ENCODE measurements around the gene MOCS1.
A peak's percentile ranks its signal among the peaks of the same experiment; 100 is the strongest.
"Not testable (repeated sequence)": the region's sequence is repeated elsewhere in the genome, so short reads cannot be mapped to it uniquely, and the experiment has no call there.

Gene MOCS1

GRCh38 chr6:39934131-39934757, at the start of gene MOCS1:
Gene MOCS1 (minus strand): TSS chr6:39934462. CDS start chr6:39934417, 45 bp downstream.
- peak within 1 kb of the TSS; percentile 64 for H3K4me3 ChIP-seq (ENCODE audit: low read depth, low read length)

DNA sequence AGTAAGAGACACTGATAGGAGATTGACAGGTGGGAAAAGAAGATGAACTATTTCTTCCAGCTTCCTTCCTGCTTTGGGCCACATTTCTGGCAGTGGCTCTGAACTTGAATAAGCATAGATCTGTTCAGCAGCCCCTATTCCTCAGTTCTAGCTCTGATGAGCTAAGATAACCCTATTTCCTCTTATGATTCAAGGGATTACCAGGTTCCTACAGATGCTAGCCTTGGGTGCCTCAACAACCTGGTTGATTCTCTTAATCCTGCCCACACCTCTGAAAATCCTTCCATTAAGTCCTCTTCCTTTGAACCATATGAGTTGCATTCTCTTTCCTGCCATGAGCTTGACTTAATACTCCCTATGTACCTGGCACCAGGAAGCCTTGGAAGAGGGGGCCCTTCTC, 49.8 kb upstream of the MOCS1 start:
- no peak overlapping the region for H3K4me3 ChIP-seq (ENCODE audit: low read depth, low read length)

GRCh38 chr6:39983193-39983592, 48.9 kb upstream of the MOCS1 start:
- no peak overlapping the region for H3K4me3 ChIP-seq (ENCODE audit: low read depth, low read length)

GRCh38 chr6:39982720-39983119, 48.5 kb upstream of the MOCS1 start:
- no peak overlapping the region for H3K4me3 ChIP-seq (ENCODE audit: low read depth, low read length)

GRCh38 chr6:39980839-39981580, 46.7 kb upstream of the MOCS1 start:
- H3K4me3 ChIP-seq (ENCODE audit: low read depth, low read length) = no peak overlapping the region

- H3K4me3 ChIP-seq (ENCODE audit: low read depth, low read length) = no peak overlapping the region
These were observed 45.4 kb upstream of the MOCS1 start for GRCh38 chr6:39979461-39980328.

GRCh38 chr6:39978240-39978639, 44.0 kb upstream of the MOCS1 start:
- H3K4me3 ChIP-seq (ENCODE audit: low read depth, low read length) = no peak overlapping the region

DNA sequence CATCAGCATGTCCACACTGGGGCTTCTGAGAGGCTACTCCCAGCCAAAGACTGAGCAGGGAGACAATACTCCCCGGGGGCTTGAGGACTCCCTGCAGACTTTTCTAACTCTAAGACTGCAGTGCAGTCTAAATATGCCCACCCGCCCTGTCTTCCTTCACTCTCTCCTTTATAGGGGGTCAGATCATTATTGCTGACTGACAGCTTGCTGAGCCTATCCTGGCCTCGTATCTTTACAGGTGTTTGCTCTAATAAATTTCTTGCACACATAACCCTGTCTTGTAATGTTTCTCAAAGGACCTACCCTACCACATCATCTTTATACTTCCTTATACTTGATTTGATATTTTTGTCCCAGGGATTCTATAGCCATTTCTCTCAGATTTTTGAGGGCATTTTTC, 39.4 kb upstream of the MOCS1 start:
- H3K4me3 ChIP-seq (ENCODE audit: low read depth, low read length) = no peak overlapping the region

- H3K4me3 ChIP-seq (ENCODE audit: low read depth, low read length) = not testable (repeated sequence)
These were observed 38.5 kb upstream of the MOCS1 start for GRCh38 chr6:39972717-39973116.

- not testable (repeated sequence) for H3K4me3 ChIP-seq (ENCODE audit: low read depth, low read length)
These were observed 36.9 kb upstream of the MOCS1 start for GRCh38 chr6:39971131-39971530.

GRCh38 chr6:39965751-39966150, 31.5 kb upstream of the MOCS1 start:
- no peak overlapping the region for H3K4me3 ChIP-seq (ENCODE audit: low read depth, low read length)

DNA sequence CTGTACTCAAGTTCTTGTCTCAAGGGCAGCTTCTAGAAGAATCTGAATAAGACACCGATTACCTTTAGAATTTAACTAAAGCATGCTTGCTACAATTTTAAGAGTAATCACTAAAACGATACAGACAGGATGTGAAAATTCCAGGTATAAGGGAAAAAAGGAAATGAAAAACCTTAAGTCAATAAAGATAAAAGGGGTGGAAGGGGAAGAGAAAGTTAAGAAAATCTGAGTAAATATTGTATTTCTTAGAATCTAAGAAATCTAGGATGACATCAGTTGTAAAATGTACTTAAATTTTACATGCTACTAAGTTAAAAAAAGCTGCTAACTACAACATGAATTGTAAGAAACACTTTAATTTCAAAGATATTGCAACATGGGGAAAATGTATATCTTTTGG, 30.3 kb upstream of the MOCS1 start:
- no peak overlapping the region for H3K4me3 ChIP-seq (ENCODE audit: low read depth, low read length)

DNA sequence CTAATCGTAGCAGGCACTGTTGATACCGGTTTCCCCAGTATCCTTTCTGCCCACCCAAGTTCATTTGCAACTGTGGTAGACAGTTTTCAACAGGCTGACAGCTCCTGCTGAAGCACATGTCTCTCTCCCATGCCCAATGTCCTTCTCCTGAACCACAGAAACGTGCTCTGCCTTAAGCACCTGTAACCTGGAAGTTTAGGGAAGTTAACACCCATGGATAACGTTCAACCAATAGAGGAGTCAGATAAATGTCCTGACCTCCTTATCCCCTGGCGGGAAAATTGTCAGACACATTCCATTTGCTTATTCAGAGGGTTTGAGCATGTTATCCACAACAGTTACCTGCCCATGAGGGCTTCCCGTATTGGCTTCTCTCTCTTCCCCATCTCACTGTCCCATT, 29.8 kb upstream of the MOCS1 start:
- H3K4me3 ChIP-seq (ENCODE audit: low read depth, low read length) = no peak overlapping the region

GRCh38 chr6:39962831-39963230, 28.6 kb upstream of the MOCS1 start:
- no peak overlapping the region for H3K4me3 ChIP-seq (ENCODE audit: low read depth, low read length)

DNA sequence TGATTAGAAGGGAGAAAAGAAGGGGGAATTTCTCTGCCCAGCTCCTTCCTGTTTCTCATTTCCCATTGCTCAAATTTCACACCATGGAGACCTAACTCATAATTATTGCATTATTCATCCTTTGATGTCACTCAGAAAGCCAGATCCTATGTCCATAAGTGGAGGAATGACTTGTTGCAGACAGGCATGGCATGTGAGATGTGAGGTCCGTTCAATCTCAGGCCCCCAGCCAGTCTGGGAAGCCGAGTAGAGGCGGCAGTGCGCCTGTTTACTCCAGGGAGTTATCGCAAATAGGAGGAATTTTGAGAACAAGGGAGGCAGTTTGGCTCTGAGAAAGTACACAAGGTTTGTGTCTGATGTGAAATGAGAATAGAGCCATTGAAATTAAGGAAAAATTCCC, 26.9 kb upstream of the MOCS1 start:
- no peak overlapping the region for H3K4me3 ChIP-seq (ENCODE audit: low read depth, low read length)

GRCh38 chr6:39958947-39959346, 24.7 kb upstream of the MOCS1 start:
- no peak overlapping the region for H3K4me3 ChIP-seq (ENCODE audit: low read depth, low read length)

DNA sequence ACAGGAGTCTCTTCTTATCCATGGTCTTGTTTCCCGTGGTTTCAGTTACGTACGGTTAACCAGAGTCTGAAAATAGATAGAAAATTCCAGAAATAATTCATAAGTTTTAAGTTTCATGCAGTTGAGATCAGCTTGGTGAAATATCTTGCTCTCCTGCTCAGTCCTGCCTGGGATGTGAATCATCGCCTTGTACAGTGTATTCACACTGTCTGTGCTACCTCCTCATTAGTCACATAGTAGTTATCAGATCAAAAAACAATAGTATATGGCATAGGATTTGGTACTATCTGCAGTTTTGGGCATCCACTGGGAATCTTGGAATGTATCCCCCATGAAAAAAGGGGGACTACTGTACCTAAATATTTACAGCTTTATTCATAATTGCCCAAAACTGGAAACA, 22.7 kb upstream of the MOCS1 start:
- H3K4me3 ChIP-seq (ENCODE audit: low read depth, low read length) = no peak overlapping the region

DNA sequence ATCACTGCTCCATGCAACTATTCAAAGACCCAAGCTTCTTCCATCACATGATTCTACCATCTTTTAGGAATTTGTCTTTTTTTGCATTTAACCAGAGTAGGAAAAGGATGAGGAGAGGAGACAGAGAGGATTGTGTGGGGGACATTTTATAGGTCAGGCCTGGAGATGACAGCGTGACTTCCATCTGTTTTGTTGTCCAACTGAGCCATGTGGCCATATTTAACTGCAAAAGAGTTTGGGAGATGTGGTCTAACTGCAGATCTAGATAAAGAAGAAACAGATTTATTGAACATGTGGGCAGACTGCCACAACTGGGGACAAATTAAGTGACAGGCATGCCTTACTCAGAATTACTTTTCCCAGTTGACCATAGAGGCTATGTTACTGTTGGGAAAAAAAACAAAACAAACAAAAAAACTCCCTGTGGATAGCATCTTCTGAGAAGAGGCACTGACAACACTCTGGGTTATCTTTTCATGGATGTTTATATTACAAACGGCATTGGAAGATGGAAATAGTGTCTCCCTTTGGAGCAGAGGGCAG, 18.9 kb upstream of the MOCS1 start:
- no peak overlapping the region for H3K4me3 ChIP-seq (ENCODE audit: low read depth, low read length)

DNA sequence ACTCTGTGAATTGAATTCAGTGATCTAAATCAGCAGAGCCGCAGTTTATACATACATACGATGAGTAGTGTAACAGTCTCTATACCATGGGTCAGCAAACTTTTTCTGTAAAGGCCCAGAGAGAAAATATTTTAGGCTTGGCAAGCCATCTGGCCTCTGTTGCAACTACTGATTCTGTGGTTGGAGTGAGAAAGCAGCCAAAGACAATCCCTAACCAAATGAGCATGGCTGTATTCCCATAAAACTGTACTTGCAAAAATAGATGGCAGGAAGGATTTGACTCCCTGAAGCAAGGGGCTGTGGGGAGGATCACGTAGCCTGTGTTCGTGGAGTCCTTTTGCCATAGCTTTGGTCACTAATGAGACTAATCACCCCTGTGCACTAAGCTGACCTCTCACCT, 17.9 kb upstream of the MOCS1 start:
- H3K4me3 ChIP-seq (ENCODE audit: low read depth, low read length) = no peak overlapping the region

GRCh38 chr6:39951716-39952115, 17.5 kb upstream of the MOCS1 start:
- H3K4me3 ChIP-seq (ENCODE audit: low read depth, low read length) = no peak overlapping the region

DNA sequence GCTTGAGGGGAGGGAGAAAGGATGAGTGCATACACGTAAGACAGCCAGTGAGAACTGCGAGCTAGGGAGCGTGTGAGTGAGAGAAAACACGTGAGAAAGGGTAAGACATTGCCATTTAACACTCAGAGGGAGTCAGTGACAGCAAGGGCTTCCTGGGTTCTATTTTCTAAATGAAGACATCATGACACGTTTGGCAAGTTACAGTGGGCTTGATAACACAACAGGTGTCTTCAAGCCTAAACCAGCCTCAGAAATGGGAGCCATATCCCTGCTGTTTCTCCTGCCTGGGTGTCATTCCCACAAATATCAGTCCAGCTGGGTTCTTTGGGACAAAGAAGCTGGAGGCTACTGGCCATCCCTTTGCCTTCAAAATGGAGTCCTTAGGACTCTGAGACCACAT, 16.9 kb upstream of the MOCS1 start:
- H3K4me3 ChIP-seq (ENCODE audit: low read depth, low read length) = no peak overlapping the region

All from iPS-11a (cell line).